NCI-H460 (cell line): Measurements from ENCODE around the gene ANKRD17. TPM values are rescaled to one million over a fixed set of nuclear protein-coding genes. Genes with fewer than 3 reads are reported as not detected.
"Not testable (repeated sequence)": the region's sequence is repeated elsewhere in the genome, so short reads cannot be mapped to it uniquely, and the experiment has no call there.

ENCODE experiments used
- DNase-seq: peaks from one replicate; pipeline ENCODE4 v3.0.0-alpha.2; 2016; ENCODE audit warnings: low read depth; ENCODE audit errors: extremely low read depth
- total RNA-seq: library from RNA; depleted of rRNA; stranded (reverse); fragments of >200 nt; shearing (Covaris generic); gene quantifications from 2 replicates; pipeline ENCODE4 v1.2.3, GENCODE V29; 2014

The ANKRD17 gene
- total RNA-seq, 1 experiment from 2014 or later = 36.1 TPM

DNA sequence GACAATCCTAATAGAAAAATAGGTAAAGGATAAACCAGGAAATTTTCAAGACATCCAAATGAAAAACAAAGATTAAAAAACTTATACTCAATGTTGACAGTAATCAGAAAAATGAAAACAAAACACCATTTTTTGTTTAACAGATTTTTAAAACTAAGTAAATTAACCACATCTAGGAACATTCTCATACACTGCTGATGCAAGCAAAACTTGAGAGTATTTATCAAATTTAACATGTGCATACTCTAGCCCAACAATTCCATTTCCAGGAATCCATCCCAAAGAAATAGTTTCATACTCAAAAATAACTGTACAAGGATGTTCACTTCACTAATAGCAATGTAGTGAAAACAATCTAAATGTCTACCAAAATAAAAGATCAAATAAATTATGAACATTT, 11.5 kb downstream of the ANKRD17 start:
- DNase-seq = no peak

GRCh38 chr4:73245955-73246354, 12.6 kb downstream of the ANKRD17 start:
- DNase-seq = no peak

- no peak for DNase-seq
These were observed 13.5 kb downstream of the ANKRD17 start for GRCh38 chr4:73244945-73245601.

DNA sequence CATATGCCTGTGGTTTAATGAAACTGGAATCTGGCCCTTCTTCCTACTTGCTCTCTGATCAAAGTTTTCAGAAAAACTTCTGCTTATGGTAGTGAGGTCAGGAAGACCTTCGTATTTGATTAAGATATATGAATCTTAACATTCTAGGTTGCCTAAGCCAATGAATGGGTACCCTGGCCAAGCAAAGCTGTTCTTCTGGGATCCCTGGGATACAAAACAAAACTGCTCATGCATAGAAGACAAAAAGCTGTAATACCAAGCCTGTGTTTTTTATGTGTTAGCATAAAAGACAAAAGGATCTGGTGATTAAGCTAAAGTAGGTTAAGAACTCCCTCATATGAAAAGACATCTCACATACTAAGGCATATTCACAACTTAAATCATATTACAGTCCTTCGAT, 21.6 kb downstream of the ANKRD17 start:
- DNase-seq = no peak

DNA sequence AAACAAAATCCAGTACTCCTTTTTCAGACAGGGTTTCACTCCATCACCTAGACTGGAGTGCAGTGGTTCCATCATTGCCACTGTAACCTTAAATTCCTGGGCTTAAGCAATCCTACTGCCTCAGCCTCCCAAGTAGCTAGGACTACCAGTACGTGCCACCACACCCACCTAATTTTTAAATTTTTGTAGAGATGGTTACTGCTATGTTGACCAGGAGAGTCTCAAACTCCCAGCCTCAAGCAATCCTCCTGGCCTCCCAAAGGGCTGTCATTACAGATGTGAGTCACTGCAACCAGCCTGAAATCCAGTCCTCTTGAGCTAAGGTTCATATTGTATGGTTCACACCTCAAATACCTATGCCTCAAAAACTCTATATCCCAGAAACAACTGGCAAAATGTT, 22.4 kb downstream of the ANKRD17 start:
- no peak for DNase-seq

DNA sequence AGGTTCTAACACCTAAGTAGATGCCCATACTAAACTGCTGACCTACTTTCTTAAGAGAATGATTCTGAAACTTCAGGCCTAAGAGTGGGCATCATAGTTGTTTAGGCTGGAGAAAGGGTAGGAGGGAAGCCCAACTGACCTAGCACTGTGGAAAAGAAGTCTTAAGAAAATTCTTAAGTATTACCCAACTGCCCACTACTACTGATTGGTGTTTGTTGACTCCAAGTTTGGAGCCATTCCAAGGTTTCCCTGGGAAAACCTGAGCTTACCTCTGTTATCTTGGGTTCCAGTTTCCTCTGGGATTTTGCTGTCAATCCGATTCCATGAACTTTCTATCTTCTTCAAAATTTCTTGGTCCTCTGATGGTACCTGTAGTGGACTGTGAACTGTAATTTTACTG, 23.9 kb downstream of the ANKRD17 start:
- no peak for DNase-seq

DNA sequence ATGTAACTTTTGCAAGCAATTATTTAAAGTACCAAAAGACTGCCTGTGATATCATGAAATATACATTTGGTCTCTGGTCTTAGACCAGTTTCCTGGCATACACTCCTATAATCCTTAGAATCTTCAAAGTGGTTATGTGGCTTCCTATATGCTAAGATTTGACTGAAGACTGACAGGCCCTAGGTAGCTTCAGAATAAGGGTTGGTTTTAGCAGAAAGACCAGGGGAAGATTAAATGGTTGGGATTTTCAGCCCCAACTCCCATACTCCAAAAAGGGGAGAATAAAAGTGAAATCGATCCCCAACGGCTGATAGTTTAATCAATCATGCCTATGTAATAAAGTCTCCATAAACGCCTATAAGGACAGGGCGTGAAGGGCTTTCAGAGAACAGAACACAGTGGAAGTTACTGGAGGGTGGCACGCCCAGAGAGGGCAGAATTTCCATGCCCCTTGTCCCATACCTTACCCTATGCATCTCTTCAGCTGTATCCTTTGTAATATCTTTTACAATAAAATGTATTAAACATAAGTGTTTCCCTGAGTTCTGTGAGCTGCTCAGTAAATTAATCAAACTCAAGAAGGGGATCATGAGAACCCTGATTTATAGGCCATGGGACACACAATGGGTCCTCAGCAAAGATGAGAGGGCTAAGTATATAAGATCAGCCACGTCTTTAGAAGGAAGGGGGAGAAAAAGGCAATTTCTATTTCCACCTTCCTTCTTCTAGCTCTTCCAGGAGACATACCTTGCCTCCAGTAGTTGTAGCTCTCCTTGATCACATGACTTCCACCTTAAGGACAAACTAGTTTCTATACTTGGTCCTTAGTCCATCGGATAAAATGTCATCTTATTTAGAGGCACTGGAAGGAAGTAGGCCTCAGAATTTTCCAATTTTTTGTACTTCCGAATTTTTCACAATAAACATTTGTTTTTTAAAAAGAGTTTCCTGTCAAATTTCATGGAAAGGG, 26.8 kb downstream of the ANKRD17 start:
- DNase-seq = no peak

GRCh38 chr4:73230865-73231517, 27.6 kb downstream of the ANKRD17 start:
- DNase-seq = no peak

GRCh38 chr4:73228800-73229199, 29.8 kb downstream of the ANKRD17 start:
- DNase-seq = not testable (repeated sequence)

GRCh38 chr4:73224886-73225285, 33.7 kb downstream of the ANKRD17 start:
- no peak for DNase-seq

GRCh38 chr4:73223258-73223650, 35.3 kb downstream of the ANKRD17 start:
- no peak for DNase-seq

GRCh38 chr4:73222466-73223257, 35.9 kb downstream of the ANKRD17 start:
- peak; percentile 83 for DNase-seq

DNA sequence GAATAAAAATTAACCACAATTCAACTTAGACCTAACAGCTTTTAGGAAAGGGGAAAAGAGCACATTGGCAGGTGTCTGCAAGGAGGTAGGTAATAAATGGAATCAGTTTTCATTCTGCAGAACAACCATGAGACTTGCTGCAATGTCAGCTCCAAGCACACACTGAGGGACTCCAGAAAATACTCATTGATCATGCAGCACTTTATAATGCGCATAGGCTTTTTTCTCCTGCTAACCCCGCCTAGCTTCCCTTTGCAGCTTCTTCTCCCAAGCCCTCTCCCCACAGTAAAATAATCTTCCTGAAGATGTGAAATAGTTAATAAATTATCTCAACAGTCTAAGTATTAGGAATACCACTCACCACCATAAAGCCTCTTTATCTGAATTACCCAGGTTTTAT, 36.9 kb downstream of the ANKRD17 start:
- no peak for DNase-seq

DNA sequence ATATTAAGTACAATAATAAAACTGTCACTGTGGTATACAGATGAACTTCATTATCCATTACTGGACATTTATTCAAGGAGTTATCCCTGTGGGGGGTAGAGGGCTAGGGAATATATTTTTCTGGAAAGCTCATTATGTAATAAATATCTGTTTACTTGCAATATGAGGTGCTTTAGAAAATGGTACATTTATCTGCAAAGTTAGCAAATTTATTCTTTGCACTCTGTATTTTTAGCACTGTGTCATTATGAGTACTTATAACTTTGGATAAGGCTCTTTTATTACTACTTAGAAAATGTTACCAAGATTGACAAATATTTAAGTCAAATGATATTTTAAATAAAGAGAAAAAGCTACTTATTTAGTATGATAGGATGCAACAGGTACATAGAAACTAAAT, 37.8 kb downstream of the ANKRD17 start:
- DNase-seq = no peak

DNA sequence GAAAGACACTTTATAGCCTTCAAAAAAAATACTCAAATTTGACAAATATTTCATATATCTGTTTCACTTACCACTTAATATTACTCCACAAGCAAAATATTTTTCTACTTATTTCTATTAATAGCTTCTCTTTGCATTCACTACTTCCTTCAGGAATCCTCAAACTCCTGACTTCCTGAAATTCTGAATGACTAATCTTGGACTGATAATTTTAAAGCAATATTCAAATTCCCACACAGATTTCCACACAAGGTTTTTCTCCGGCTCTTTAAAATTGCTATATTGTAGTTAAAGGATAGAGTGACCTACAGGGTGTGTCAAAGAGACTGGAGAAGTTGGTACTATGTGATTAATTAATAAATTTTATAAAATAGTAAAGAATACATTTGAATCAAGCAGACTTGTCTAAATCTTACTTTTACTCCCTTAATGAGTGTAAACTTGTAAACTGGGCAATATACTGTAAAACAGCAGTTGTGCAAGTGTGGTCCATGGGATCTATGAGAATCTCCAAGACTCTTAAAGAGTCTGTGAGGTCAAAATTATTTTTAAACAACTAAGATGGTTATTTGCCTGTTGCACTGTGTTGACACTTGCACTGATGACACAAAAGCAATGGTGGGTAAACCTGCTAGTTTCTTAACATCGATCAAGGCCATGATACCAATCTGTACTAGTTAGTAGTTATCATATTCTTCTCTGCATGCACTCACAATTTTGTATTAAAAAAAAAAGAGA, 44.5 kb downstream of the ANKRD17 start:
- no peak for DNase-seq

GRCh38 chr4:73212982-73213730, 45.4 kb downstream of the ANKRD17 start:
- DNase-seq = no peak

DNA sequence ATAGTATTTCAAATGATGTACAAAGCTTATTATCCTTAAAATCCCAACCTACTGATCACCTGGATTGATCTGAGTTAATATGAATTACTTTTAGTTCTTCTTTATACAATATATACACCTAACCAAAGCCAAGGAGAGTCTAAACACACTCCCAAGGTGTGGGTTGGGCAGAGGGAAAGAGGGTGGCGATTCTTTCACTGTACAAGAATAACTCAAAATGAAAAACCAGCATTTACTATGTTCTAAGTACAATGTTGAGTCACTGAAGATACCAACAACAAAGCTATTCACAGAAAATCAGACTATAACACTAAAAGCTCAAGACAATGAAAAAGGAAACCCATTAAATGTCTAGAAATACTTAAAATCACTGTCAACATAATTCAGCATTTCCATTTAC, 46.6 kb downstream of the ANKRD17 start:
- DNase-seq = no peak

GRCh38 chr4:73208376-73208775, 50.2 kb downstream of the ANKRD17 start:
- DNase-seq = no peak

DNA sequence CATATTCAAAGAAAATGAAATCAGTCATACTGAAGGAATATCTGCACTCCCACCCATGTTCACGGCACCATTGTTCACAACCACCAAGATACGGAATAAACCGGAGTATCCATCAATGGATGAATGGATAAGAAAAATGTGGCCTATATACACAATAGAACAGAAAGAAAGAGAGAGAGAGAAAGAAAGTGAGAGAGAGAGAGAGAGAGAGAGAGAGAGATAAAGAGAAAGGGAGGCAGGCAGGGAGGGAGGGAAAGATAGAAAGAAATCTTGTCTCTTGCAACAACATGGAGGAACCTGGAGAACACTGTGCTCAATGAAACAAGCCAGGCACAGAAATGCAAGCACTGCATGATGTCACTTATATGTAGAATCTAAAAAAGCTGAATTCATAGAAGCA, 52.4 kb downstream of the ANKRD17 start:
- DNase-seq = no peak
